ENCODE data around the gene TSPOAP1.

TSPOAP1 gene, protein sequence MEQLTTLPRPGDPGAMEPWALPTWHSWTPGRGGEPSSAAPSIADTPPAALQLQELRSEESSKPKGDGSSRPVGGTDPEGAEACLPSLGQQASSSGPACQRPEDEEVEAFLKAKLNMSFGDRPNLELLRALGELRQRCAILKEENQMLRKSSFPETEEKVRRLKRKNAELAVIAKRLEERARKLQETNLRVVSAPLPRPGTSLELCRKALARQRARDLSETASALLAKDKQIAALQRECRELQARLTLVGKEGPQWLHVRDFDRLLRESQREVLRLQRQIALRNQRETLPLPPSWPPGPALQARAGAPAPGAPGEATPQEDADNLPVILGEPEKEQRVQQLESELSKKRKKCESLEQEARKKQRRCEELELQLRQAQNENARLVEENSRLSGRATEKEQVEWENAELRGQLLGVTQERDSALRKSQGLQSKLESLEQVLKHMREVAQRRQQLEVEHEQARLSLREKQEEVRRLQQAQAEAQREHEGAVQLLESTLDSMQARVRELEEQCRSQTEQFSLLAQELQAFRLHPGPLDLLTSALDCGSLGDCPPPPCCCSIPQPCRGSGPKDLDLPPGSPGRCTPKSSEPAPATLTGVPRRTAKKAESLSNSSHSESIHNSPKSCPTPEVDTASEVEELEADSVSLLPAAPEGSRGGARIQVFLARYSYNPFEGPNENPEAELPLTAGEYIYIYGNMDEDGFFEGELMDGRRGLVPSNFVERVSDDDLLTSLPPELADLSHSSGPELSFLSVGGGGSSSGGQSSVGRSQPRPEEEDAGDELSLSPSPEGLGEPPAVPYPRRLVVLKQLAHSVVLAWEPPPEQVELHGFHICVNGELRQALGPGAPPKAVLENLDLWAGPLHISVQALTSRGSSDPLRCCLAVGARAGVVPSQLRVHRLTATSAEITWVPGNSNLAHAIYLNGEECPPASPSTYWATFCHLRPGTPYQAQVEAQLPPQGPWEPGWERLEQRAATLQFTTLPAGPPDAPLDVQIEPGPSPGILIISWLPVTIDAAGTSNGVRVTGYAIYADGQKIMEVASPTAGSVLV (N-terminal part only)

DNA sequence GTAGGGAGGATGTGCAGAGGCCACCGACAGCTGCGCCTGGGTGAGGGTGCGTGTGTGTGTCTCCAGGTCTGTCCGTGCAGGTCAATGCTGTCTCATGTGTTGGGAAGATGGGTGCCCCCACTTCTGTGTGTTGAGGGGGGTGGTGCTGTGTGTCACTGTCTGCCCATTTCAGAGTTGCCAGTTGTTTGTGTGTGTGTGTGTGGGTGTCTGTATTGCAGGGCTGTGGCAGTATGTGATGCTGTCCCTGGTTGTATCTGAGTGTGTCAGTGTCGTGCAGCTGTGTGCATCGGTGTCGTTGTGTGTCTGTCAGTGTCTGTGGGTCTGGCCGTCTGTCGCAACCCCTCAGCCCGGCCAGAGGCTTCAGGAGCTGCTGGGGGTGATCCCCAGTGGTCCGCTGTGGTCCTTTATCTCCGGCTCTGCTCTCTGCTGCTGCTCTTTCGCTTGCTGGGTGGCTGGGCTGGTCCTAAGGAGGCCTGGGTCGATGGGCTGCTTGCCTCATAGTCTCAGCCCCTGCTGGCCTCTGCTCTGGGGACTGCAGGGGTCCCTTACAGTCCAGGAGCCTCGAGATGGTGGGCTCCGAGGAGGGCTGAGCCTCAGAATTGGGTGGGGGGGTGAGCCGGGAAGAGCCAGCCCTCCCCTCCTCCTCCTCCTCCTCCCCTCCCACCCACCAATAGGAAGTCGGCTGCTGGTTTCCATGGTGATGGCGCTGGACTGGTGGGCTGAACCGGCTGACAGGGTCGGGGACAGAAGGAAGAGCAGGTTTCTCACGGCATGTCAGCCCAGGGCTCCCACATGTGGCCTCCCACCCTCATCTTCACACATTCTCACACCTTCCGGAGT, at the start of gene TSPOAP1:
TSS of gene TSPOAP1 (minus strand) at position 601 of the 840 bp plus-strand sequence. CDS start 875 bp downstream, outside the sequence.
- no peak for DNase-seq

DNA sequence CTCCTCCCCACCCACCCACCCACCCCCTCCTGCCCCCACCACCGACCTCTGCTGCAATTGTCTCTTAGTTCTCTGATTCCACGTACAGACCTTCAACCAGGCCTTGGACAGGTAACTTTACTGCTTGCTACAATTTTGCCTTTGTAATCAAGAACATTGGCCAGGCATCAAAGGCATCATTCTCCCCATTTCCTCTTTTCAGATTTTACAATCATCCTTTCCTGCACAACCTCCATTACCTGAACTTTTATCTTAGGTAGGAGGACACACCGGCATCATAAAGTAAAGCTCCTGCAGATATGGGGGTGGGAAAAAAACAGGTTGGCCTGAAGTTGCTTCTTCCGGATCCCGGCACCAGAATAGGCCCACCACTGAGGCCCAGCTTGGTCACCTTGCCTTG, 49.1 kb upstream of the TSPOAP1 start:
- DNase-seq, result no peak

DNA sequence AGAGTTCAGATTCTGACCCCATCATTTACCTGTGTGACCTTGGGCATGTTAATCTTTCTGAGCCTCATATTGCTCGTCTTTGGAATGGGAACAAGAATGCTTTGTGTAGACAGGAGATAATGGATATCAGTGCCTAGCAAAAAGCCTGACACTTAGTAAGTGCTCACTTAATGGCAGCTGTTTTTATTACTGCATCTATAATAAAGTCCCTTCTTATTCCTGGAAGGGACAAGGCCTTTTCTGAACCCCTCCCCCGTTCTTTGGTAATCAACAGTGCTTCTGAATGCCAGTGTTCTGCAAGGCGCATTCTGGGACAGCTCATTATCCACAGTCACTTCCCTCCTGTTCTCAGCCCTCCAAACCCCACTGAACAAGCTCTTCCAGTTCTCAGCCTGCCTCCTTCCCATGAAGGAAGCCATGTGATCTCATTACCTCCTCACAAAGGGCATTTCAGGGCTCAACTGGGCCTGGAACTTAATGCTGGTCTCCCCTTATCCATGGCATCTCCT, 48.6 kb upstream of the TSPOAP1 start:
- DNase-seq, result no peak

DNA sequence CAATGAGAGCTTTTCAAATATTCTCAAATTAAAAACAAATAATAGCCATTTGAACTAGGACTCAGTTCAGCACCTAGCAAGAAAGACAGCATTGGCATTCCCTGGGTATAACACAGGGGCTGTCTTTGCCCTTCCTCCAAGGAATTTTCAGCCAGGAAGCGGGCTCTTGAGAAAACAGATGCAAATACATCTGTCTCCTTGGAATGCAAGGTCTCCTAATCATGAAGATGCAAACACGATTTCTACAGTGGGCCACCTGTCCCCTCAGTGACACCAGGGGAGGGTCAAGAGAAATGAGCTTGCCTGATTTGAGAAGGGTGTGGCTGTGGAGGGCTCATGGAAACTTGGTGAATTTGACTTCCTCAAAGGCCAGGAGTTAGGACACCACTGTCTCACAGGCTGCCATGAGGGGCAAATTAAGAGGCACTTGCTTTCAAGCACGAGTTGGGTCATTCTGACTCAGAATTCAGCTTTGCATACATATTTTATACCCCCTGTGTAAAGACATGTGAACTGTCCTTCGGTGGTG, 47.9 kb upstream of the TSPOAP1 start:
- DNase-seq, result no peak

DNA sequence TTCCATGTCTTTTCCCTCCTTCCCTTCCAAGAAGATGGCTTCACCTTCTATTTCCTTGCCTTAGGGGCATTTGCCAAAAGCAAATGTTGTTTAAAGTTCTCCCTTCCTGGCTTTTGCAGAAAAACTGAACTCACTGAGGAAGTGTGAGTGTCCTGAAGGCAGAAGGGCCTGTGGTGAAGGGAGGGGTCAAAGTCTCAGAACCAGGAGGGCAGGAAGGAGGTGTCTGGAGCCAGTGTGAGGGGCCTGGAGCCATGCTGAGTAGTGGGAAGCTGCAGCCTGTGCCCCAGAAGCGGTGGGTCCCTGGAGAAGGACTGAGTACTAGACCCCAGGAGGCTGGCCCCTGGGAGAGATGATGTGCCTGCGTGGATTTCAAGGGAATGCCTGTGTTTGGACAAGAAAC, 47.2 kb upstream of the TSPOAP1 start:
- DNase-seq, result no peak

DNA sequence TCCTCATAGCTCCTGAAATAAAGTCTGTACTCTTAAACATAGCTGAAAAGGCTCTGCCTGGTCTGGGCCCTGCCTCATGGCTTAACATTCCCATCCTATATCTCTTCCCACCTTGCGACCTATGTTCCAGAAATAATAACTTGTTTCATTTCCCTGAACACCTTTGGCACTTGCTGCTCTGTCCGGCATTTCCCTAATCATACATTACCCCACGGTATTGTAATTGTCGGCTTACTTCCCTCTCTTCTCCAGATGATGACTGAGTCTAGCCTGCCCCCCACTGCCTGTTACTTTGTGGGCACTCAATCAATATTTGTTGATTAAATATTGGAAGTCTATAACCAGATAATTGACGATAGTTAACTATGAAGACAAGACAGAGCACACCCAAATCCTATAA, 46.7 kb upstream of the TSPOAP1 start:
- DNase-seq, result no peak

DNA sequence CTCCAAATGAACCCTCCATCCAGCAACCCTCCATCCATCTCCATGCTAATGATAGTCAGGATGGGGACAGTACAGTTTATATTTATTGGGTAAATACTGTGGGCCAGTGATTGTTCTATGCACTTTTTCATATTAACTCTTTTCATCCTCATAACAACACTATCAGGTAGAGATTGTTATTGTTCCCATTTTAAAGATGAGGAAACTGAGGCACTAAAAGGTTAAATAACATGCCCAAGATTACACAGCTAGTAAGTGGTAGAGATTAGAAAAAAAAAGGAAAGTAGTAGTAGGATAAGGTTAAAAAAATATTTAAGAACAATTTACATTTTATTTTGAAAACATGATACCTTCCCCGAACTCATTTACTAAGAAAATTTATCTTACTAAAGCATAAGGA, 45.3 kb upstream of the TSPOAP1 start:
- no peak for DNase-seq

DNA sequence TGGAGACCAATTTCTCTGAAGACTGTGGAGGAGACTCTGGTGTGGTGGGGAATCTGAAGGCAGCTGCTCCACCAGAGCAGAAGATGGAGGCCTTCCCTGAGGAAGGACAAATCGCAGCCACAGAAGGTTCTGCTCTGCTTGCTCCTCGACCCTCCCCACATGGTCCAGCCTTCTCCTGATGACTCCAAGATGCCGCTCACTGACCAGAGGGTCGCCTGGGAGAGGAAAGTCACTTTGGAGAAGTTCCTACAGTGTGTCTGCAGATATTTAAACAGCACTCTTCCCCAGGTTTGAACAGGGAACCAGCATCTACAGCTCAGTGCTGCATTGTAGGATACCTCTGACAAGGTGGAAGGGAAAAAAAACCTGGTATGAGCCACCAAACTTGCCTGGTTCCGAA, 44.4 kb upstream of the TSPOAP1 start:
- DNase-seq, result no peak

DNA sequence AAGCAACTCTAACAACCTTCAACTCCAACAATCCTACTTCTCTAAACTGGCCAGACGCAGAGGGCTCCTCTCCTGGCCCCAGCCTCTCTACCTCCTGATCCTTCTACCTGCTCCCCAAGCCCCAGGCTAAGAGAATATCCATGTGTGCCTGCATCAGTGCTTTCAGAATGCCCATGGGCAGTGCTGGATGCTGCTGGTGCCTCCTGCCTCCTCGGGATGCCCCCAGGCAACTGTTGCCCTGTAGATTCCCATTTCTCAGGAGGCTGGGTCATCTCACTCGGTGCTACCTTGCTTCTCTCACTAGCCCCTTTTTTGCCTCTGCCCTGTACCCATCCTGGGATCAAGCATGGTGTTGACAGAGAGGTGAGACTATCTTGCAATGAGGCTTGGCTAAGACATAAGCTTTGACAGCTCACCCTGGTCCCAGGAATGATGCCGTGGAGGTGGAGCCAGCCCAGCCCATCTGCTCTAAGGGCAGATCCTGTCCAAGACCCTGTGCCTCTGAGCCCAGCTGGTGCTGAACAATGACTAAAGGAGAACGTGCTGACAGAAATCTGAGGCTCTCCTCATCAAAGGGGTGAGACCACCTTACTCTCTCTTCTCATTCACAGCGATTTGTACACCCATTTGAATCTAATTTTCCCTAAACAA, 42.8 kb upstream of the TSPOAP1 start:
- no peak for DNase-seq

DNA sequence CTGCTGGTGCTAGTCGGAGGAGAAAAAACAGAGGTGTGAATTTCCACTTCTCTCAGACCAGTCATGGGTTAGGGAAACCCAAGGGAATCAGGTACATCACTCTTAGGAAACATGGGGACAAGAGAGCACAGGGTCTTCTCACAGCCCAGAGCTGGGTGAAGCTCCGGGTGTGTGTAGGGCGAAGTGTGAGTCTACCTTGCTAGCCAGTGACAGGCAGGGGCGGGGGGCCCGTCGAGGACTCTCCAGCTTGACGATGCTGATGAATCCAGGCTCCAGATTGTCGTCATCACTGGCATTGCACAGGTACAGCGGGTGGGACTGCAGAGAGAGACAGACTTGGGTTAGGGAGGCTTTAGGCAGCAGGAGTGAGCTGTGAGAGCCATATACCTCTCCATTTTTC, 42.1 kb upstream of the TSPOAP1 start:
- no peak for DNase-seq

DNA sequence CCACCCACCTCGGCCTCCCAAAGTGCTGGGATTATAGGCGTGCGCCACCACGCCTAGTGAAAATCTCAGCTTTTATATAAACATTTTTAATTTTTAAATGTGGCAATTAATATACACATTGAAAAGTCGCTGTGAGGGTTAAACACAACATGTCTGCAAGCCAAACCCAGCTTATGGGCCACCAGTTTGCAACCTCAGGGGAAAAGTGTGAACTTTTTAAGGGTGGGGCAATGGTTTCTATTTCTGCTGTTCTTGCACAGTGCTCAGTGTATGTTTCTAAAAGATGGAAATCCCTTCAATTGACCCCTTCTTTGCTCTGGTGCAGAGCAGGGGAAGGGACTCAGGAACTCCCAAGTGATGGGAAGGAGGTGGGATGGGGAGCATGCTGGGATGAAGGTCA, 41.7 kb upstream of the TSPOAP1 start:
- no peak for DNase-seq

DNA sequence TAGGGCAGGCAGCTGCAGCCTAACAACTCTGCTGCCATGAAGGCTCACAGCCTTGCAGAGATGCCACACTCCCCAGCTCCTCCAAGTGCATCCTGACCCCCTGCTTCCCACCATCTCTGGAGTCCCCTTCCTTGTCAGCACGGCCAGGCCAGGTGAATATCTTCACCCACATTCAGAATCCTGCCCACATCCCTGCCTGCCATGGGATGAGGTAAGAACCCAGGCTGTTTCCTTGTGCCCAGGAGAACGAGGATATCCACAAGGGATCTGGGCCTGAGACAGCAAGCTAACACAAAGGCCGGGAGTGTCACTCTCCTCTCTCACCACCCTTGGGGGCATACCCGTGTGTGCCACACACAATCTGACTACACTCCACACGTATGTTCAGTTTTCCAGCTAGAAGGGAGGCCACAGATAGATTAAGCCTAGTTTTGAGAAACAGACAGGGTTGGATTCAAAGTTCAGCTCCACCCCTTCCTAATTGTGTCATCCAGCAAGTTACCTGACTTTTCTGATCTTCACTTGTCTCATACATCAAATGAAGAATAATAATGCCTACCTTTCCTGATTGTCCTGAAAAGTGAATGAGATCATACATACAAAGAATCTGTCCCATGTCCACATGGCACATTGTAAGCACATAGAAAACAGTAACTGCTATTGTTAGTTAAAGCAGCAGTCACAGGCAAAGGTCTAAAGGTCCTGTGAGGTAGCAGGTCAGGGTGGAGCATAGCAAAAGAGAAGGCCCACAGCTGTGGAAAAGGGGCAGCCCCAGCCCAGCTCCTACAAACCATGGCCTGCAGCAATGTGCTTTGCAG, 40.8 kb upstream of the TSPOAP1 start:
- DNase-seq, result no peak

DNA sequence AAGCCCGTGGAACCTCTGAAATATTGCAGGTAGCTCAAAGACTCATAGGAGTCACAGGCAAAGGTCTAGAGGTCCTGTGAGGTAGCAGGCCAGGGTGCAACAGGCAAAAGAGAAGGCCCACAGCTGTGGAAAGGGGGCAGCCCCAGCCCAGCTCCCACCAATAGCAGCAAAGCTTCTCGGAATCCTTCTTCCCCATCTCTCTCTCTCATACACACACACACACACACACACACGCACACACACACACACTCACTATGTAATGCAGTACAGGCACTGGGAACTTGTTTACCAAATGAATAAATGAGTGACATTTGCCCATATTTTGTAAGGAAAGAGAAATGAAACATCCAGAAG, 40.2 kb upstream of the TSPOAP1 start:
- DNase-seq, result no peak

DNA sequence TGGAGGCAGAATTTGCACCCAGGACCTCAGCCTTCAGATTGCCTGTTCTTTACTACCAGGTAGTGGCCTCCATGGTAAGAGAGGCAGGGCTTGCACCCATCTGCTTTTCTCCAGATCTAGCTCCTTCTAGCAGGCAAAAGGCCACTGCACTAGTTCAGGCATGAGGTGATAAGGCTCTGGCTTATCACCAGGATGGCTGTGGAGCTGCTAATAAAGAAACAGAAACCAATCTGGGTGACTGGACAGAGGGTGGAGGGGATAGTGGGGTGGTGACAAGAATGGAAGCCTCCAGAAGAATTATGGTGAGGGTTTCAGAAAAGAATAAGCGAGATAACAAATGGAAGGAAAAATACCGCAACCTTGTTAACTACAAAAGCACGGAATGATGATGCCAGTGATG, 38.9 kb upstream of the TSPOAP1 start:
- no peak for DNase-seq

DNA sequence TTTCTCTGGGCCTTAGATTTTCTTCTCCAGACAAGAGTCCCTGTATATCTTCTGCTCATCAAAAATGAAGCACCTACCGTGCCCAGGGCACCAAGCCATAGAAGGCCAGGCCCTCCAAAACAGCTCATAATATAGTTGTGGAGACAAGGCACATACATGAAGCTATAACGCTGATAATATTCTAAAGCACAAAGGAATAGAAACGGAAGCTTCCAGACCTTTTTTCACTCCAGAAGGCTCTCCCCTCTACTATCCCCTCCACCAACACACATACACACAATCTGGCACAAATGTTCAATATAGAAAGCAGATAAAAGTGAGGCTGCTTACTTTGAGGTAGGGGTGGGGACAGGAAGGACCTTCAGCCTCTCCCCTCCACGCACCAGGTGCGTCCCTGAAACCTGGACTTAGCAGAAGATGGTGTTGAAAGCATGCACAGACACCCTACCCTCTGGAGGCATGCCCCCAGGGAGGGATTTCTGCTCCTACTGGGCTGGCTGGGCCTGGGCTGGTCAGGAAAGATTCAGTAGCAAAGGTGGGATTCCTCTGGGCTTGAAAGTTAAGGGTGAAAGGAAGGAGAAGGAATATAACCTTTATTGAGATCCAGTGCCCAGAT, 37.5 kb upstream of the TSPOAP1 start:
- DNase-seq, result no peak

DNA sequence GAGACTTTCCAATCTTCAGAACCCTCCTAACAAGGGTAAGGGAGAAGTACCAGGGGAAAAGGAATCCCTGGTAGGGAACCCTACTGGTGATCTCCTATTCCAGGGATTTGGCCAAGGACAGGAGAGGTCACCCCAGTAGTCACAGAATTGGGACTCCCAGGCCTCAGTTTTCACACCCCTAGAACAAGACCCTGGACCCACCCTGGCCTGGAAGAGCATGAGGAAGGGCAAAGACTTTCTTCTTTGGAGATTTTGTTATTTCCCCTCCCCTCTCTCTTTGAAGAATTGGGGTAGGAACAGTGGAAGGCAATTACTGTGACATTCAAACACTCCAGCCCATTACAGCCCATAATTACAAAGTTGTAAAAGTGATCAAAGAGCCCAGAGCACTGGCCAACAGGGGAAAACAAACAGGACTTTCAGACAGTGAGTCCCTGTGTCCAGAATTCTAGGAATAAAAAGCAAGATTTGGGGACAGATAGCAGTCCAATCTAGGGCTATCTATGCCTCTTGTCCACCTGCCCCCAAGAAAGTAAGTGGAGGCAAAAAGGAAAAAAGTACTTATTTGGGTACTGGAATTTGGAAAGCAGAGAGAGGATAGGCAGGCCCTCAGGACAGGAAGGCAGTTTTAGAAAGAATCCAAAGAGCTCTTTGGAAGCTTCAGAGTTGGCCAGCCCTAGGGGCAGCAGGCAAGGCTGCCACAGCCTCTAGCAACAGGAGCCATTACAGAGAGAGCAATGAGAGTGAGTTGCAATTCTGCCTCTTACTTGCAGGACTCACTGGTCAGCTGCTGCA, 36.8 kb upstream of the TSPOAP1 start:
- no peak for DNase-seq

DNA sequence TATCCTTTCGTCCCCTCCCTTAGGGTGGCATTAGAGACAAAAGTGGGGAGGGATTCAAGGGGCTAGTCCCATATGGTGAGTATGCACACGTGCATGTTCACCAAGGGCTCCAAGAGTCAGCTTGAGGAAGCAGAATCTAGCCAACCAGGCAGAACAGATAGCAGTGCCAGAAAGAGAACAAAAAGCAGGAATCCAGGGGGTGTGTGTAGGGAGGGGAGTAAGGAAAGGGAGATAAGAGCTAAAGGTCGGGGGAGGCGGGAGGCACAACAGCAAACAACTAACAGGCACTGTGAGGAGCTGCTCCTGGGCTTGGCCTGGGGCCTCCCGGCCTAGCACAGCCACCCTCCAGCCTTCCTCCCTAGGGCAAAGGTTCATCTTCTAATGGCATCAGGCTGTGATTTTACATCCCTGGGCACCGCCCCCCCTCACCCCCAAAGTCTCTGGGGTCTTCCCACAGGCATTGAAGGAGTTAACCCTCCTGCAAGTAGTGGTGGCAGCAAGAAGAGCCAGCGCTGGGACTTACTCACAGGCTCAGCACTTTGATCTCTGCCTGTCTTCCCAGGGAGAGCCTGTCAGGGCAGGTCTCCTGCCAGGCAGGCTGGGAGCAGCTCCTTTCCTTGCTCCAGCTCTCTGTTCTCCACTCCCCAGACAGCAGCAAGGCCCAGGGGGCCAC, 35.8 kb upstream of the TSPOAP1 start:
- DNase-seq, result no peak

DNA sequence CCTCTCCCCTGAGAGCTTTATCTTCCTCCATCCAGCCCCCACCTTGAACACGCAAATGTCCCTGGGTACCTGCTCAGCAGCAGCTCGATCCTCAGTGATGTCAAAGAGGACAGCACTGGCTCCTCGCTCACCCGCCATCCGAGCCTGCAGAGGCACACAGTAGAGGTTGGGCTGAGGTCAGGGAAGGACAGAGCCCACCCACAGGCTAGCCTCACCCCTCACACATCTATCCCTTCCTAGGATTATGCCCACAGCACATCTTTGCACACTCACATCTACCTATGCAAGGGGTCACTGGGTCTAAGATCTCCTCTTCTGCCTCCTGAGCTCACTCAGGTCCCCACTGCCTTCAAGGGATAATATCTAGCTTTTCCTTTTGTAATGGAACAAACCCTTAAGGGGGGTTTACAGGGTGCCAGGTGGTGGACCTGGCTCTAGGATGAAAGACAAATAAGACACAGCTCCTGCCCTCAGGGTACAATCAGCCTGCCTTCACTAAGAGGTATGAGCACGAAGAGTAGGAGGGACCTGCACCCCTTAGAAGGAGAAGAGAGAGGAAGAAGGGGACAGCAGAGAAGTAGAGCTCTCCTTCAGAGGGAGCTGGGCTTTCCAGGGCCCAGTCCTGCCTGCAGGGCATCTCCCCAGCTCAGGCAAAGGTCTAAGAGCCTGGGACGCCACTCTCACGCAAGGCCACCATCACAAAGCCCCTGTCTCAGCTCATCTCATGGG, 35.0 kb upstream of the TSPOAP1 start:
- DNase-seq, result no peak

All from activated effector memory CD4-positive, alpha-beta T cell treated with Interleukin-2 at 50 U/mL for 16 hours (primary cell).